BJ (cell line): ENCODE measurements around the gene SEC61A1. TPM values are rescaled to one million over a fixed set of nuclear protein-coding genes. Genes with fewer than 3 reads are reported as not detected.

ENCODE experiments used
- CTCF ChIA-PET: fragments of 350-600 bp; formaldehyde crosslinking; extraction: SDS; loops from one replicate; lab custom pipeline; 2021; ENCODE audit warnings: antibody characterized with exemption, inconsistent platforms; lab: Yijun Ruan, JAX
- POLR2A ChIA-PET: fragments of 300-600 bp; sonication (Branson Sonifier 250); formaldehyde crosslinking; extraction: SDS; loops from one replicate; lab custom pipeline; 2021; ENCODE audit warnings: antibody characterized with exemption; lab: Charles Lee
- DNase-seq: peaks from one replicate; pipeline ENCODE4 v3.0.0-alpha.2; 2011; ENCODE audit warnings: low read depth
- H3K27me3 ChIP-seq: 2 replicates; pipeline ENCODE4 v1.6.0; 2011; ENCODE audit warnings: low read length; ENCODE audit not compliant: control insufficient read depth, insufficient read depth
- H3K36me3 ChIP-seq: 2 replicates; pipeline ENCODE4 v1.5.1; 2011; ENCODE audit warnings: low read length; ENCODE audit not compliant: control insufficient read depth, insufficient read depth
- H3K4me3 ChIP-seq: 2 replicates; pipeline ENCODE4 v1.5.1; 2011; ENCODE audit warnings: low read depth, mild to moderate bottlenecking, control low read depth, low read length
- polyA plus RNA-seq: library from polyadenylated mRNA; depleted of rRNA; stranded (reverse); fragments of >200 nt; gene quantifications from 2 replicates; pipeline ENCODE4 v1.2.3, GENCODE V29; 2011
- TF ChIP-seq, protein P1 (sequence below): IDR thresholded peaks from 2 replicates; pipeline ENCODE4 v1.5.1; 2011; ENCODE audit warnings: low read depth, mild to moderate bottlenecking, control low read depth, inconsistent platforms, low read length, moderate library complexity; ENCODE audit not compliant: insufficient read depth

The SEC61A1 gene
- polyA plus RNA-seq, 1 experiment = 458 TPM

DNA sequence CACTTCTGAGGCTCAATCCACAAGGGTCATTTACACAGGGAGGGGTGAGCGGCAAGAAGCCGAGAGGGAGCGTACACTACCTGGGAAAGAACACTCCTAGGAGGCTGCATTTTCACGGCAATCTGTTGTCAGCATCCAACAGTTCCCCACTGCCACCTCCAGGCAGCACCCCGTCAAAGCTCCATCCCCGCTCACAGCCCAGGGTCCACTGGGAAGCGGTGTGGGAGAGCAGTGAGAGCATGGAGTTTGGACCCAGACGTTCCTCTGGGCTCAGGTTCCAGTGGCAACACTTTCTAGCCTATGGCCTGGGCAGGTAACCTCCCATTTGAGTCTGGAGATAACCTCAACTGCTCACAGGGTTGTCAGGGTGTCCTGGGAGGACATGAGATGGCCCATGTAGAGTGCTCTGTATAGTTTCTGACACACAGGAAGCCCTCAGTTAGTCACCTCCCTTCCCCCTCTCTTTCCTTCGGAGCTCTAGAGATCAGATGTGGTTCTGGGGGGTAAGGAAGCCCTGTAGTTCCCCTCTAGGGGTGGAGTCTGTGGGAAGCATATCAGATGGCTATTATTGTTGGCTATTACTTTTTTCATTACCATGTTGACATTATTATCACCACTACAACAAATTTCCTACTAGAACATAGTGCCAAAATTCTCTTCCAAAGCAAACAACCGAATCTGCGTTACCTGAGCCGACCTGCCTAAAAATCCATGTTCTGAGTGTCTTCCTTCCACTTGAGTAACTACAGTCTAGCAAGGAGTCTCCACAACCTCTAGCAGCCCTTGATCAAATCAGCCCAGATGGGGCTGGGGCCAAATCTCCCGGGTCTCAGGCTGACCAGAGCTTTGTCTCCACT, 42.3 kb downstream of the SEC61A1 start:
- POLR2A ChIA-PET = no interaction called here
- Histone ChIP-seq H3K4me3 (no peak overlapping the region), H3K36me3 (peaks cover 10% of the 10 kb centered on the region), H3K27me3 (no peaks in the 10 kb centered on the region)
- CTCF ChIA-PET = interaction anchor here (0.7 to 3.9 kb wide), 43 partner anchors 9 to 512 kb away, joined by 3 to 46 read pairs (median 4); partner anchors contain the start of genes EEFSEC and RUVBL1
- no peak for DNase-seq
- TF ChIP-seq, protein P1, sequence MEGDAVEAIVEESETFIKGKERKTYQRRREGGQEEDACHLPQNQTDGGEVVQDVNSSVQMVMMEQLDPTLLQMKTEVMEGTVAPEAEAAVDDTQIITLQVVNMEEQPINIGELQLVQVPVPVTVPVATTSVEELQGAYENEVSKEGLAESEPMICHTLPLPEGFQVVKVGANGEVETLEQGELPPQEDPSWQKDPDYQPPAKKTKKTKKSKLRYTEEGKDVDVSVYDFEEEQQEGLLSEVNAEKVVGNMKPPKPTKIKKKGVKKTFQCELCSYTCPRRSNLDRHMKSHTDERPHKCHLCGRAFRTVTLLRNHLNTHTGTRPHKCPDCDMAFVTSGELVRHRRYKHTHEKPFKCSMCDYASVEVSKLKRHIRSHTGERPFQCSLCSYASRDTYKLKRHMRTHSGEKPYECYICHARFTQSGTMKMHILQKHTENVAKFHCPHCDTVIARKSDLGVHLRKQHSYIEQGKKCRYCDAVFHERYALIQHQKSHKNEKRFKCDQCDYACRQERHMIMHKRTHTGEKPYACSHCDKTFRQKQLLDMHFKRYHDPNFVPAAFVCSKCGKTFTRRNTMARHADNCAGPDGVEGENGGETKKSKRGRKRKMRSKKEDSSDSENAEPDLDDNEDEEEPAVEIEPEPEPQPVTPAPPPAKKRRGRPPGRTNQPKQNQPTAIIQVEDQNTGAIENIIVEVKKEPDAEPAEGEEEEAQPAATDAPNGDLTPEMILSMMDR = no peak

DNA sequence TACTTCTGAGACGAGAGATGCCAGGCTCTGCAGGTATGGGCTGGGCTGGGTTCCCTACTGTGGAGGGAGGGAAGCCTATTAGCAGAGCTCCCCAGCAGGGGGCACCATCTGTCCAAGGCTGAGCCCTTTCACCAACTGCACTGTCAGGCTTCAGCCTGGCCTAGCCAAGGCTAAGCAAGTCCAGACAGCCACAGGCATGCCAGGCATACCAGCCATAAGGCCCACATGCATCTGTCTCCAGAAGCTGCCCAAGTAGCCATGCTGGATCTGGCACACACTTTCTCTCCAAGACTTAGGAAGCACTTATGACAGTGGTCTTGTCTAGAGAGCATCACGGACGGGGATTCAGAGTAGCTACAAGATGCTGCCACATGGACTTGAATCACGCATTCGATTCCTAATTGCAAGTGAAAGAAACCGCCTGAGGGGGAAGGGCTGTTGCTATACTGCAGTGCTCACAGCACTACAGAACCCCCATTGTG, 43.0 kb downstream of the SEC61A1 start:
- ChIA-PET CTCF (interaction anchor here (0.7 to 3.9 kb wide), 45 partner anchors 9 to 512 kb away, joined by 3 to 46 read pairs (median 4); partner anchors contain the start of genes EEFSEC and RUVBL1), POLR2A (interaction anchor here (0.6 kb wide), 1 partner anchor 17 kb away, joined by 4 read pairs; no protein-coding TSS in a partner anchor)
- peak; percentile 34 for DNase-seq

DNA sequence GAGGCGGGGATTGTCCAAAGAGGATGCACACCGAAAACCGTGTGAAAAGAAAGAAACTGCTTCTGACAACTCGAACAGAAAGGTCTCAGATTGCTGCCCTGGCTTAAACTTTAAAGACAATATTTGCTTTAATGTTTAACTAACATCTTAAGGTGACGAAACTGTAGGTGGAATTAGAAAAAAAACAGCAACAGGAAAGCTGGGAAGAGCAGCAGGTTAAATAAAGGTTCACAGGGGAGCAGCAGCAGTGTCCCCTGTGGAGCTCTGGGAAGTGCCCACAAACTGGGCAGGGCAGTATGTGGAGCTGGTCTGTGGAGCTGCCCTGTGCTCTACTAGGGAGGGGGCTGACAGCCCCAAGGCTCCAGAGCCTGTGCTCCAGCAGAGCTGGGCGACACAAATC, 46.0 kb downstream of the SEC61A1 start:
- DNase-seq = no peak
- no peak overlapping the region for H3K4me3 ChIP-seq
- TF ChIP-seq, protein P1 = no peak
- peaks cover 16% of the 10 kb centered on the region for H3K36me3 ChIP-seq
- H3K27me3 ChIP-seq = no peaks in the 10 kb centered on the region
- ChIA-PET CTCF (interaction anchor here (1.5 to 4.8 kb wide), 4 partner anchors 11 to 510 kb away, joined by 3 to 18 read pairs (median 6); no protein-coding TSS in a partner anchor), POLR2A (no interaction called here)

More for the DNA sequence above, 43.0 kb downstream of the SEC61A1 start:
- Histone ChIP-seq H3K4me3 (no peak overlapping the region), H3K27me3 (no peaks in the 10 kb centered on the region), H3K36me3 (peaks cover 12% of the 10 kb centered on the region)
- TF ChIP-seq, protein P1 = peak; percentile 88

DNA sequence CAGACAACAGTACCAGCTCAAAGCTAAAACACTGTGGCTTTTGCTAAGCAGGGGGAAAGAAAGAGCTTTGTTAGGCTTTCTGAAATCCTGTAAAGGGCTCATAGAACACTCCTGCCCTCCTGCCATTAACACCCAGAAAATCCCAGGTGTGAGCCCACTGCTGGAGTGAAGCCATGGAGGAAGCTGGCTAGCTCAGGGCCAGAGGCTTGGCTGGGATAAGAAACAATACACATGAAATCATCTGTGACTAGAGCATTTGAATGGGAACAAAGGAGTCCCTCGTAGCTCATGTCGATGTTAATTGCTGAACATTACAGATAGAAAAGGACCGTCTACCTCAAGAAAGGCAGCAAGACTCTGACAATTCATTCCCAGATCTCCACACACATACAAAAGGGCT, 47.9 kb downstream of the SEC61A1 start:
- DNase-seq = no peak
- TF ChIP-seq, protein P1 = no peak
- ChIA-PET CTCF (interaction anchor here (0.5 to 4.8 kb wide), 8 partner anchors 10 to 508 kb away, joined by 3 to 18 read pairs (median 5); no protein-coding TSS in a partner anchor), POLR2A (no interaction called here)
- peaks cover 17% of the 10 kb centered on the region for H3K36me3 ChIP-seq
- no peak overlapping the region for H3K4me3 ChIP-seq
- H3K27me3 ChIP-seq = no peaks in the 10 kb centered on the region

DNA sequence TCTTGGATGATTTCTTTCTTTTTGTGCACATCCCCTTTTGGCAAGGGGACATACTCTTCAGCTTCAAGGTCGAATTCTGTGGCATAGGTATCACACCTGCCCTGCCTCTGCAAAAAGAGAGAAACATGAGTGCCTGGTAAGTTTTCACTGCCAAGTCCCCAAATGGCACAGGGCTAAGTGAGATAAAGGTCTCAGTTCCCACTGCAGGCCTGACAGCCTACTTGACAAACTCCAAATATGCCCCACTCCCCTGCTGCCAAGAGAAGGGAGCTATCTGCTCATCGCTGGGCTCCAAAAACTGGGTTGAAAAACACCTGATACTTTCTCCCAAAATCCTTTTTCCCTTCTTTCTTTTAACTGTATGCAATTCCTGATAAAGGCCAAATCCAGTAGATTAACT, 48.4 kb downstream of the SEC61A1 start:
- H3K36me3 ChIP-seq = peaks cover 17% of the 10 kb centered on the region
- POLR2A ChIA-PET = no interaction called here
- CTCF ChIA-PET = interaction anchor here (0.8 to 4.8 kb wide), 6 partner anchors 9 to 508 kb away, joined by 3 to 18 read pairs (median 6); no protein-coding TSS in a partner anchor

More for the DNA sequence above, 48.4 kb downstream of the SEC61A1 start:
- no peak overlapping the region for H3K4me3 ChIP-seq
- DNase-seq = no peak
- no peaks in the 10 kb centered on the region for H3K27me3 ChIP-seq
- TF ChIP-seq, protein P1 = no peak
